KOPT-K1 (cell line): ENCODE data around the gene ETDB.

Experiments used
- H3K27ac ChIP-seq: fragments of 200-600 bp; sonication (generic); 2 replicates; pipeline ENCODE4 v1.5.1; 2016; ENCODE audit warnings: antibody characterized with exemption, mild to moderate bottlenecking, low read depth, low read length; ENCODE audit not compliant: poor library complexity, severe bottlenecking
- H3K36me3 ChIP-seq: fragments of 200-600 bp; sonication (generic); 2 replicates; pipeline ENCODE4 v1.5.1; 2017; ENCODE audit warnings: antibody characterized with exemption, mild to moderate bottlenecking, low read length, moderate library complexity; ENCODE audit not compliant: insufficient read depth
- H3K9me3 ChIP-seq: fragments of 200-600 bp; sonication (generic); 2 replicates; pipeline ENCODE4 v1.5.1; 2017; ENCODE audit warnings: antibody characterized with exemption, low read length, mild to moderate bottlenecking; ENCODE audit not compliant: insufficient read depth, poor library complexity, severe bottlenecking

The ETDB gene

DNA sequence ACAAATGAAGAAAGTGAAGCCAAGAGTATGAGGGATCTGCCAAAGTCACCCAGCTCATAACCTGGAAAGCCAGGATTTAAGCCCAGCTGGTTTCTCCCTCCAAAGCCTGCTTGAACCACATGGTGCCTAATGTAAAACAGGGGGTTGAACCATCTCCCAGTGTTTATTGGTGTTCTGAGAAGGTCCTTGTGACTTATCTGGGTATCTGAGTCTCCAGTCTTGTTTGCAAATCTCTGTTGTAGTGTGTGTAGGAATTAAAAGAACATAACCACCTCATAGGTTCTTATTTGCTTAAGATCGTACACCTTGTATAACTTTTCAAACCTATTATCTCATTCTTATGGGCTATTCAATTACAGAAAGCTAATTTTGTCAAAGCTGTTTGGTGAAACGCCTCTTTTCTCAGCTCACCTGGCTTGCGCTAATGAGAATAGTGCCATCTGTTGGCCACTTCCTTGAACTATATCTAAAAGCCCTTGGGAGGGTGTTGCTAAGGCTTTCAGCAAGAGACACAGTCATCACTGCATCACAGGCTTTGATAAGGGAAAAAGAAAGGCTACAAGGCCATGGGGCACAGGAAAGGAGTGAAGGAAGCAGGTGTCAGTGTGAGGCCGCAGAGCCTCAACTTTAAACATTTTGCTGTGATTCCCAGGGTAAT is 34.0 kb downstream of the ETDB start:
- H3K36me3 ChIP-seq = no peaks in the 10 kb centered on the region
- H3K27ac ChIP-seq = no peak overlapping the region
- H3K9me3 ChIP-seq = no peaks in the 10 kb centered on the region

DNA sequence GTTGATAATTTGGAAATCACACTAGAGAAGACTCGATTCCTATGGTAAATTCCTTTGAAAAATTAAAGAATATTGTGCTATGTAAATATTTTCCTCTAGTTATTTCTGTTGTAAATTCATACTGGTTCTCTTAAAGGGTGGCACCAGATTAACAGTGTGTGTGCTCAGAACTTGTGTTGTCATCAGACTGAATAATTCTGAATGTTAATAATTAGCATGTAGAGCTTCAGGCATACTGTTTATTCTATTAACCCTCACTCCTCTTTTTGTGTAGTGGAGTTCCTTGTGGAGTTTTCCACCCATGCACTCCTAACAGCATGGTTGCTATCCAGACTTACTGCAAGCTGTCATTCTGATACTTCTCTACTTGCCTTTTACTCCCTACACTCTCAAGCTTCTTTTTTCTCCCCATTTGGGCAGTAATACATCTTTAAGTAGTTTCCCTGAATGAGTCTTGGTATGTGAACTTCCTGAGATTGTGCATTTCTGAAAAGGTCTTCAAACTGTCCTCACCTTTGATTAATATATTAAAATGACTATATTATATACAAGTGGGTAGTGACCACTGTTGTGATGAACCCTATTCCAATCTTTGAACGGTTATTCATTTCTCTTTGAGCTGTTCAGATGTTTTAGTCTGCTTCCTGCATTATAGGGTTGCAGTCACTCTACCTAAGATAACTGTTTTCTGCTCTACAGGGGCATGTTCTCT is 38.5 kb downstream of the ETDB start:
- Histone ChIP-seq H3K9me3 (no peaks in the 10 kb centered on the region), H3K27ac (no peak overlapping the region), H3K36me3 (no peaks in the 10 kb centered on the region)
